ENCODE measurements around the gene VSIG10L2. TPM values are rescaled to one million over a fixed set of nuclear protein-coding genes. Genes with fewer than 3 reads are reported as not detected.
"Not testable (repeated sequence)": the region's sequence is repeated elsewhere in the genome, so short reads cannot be mapped to it uniquely, and the experiment has no call there.

Gene VSIG10L2
- total RNA-seq, 1 donor from 2014 or later, result not detected

DNA sequence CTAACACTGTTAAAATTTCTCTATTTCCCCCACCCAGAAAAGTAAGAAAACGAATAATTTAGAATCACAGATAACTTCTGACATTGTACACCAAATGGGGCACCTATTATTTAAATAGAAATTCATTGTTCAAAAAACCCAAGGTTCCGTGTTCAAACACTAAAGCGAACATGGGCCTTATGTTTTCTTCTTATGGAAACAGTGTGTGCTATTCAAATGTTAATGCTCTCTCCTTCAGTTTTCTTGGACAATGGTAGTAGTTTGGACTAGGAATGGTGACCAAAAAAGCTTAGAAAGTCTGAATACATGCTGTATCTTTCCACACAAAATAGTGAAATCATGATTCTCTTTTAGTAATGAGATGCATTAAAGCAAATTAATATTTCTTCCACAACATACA, 33.7 kb downstream of the VSIG10L2 start:
- Mint-ChIP-seq H3K4me1 (ENCODE audit: unreplicated experiment) (peaks cover 9% of the 10 kb centered on the region), H3K27me3 (ENCODE audit: unreplicated experiment) (no peaks in the 10 kb centered on the region), H3K4me3 (ENCODE audit: unreplicated experiment) (no peak overlapping the region), H3K27ac (ENCODE audit: unreplicated experiment) (no peak overlapping the region), H3K36me3 (ENCODE audit: low read depth, unreplicated experiment) (peaks cover 12% of the 10 kb centered on the region), H3K9me3 (ENCODE audit: unreplicated experiment) (no peaks in the 10 kb centered on the region)
- DNase-seq (ENCODE audit: low spot score), result no peak
- TF ChIP-seq, protein P1, sequence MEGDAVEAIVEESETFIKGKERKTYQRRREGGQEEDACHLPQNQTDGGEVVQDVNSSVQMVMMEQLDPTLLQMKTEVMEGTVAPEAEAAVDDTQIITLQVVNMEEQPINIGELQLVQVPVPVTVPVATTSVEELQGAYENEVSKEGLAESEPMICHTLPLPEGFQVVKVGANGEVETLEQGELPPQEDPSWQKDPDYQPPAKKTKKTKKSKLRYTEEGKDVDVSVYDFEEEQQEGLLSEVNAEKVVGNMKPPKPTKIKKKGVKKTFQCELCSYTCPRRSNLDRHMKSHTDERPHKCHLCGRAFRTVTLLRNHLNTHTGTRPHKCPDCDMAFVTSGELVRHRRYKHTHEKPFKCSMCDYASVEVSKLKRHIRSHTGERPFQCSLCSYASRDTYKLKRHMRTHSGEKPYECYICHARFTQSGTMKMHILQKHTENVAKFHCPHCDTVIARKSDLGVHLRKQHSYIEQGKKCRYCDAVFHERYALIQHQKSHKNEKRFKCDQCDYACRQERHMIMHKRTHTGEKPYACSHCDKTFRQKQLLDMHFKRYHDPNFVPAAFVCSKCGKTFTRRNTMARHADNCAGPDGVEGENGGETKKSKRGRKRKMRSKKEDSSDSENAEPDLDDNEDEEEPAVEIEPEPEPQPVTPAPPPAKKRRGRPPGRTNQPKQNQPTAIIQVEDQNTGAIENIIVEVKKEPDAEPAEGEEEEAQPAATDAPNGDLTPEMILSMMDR (IDR thresholded peaks at IDR 0.05; ENCODE audit: unreplicated experiment), result no peak

DNA sequence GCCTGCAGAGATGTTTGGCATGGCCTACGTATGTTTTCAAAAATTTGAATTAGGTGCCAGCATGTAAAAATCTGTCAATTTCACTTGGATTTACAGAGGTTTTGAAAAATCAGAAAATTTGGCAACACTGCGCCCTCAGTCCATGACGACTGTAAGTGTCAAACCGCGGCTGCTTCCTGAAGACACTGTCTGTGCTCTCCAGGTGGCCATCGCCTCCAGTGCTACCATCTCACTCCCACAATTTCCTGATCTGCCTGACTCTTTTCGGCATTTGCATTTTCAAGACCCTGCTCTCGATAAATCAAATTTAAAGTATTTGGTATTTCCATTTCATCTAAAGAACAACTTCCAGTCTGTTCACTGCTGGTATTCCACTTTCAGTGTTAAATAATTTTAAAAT, 34.6 kb downstream of the VSIG10L2 start:
- peaks cover 9% of the 10 kb centered on the region for H3K4me1 Mint-ChIP-seq (ENCODE audit: unreplicated experiment)
- no peak for DNase-seq (ENCODE audit: low spot score)
- peaks cover 12% of the 10 kb centered on the region for H3K36me3 Mint-ChIP-seq (ENCODE audit: low read depth, unreplicated experiment)
- H3K27me3 Mint-ChIP-seq (ENCODE audit: unreplicated experiment), result no peaks in the 10 kb centered on the region
- no peak overlapping the region for H3K4me3 Mint-ChIP-seq (ENCODE audit: unreplicated experiment)
- TF ChIP-seq, protein P1 (IDR thresholded peaks at IDR 0.05; ENCODE audit: unreplicated experiment), result no peak
- H3K9me3 Mint-ChIP-seq (ENCODE audit: unreplicated experiment), result no peaks in the 10 kb centered on the region
- no peak overlapping the region for H3K27ac Mint-ChIP-seq (ENCODE audit: unreplicated experiment)

DNA sequence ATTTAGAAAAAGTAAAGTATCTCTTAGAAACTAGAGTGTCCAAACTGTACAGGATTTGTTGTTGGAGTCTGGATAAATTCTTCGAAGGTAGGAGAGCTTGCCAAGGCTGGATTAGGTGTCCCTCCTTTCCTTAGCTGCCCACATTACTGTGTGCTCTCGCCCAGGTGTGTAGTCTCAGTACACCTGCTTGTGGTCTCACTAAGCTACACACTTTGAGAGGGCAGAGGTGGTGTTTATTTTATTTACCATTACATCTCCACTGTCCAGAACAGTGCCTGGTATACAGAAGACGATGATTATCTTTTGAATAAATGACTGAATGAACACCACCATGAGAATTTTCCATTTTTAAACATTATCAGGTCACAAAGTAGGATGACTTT, 36.5 kb downstream of the VSIG10L2 start:
- no peak overlapping the region for H3K27ac Mint-ChIP-seq (ENCODE audit: unreplicated experiment)
- H3K27me3 Mint-ChIP-seq (ENCODE audit: unreplicated experiment), result no peaks in the 10 kb centered on the region
- DNase-seq (ENCODE audit: low spot score), result no peak
- no peak overlapping the region for H3K4me3 Mint-ChIP-seq (ENCODE audit: unreplicated experiment)
- peaks cover 12% of the 10 kb centered on the region for H3K36me3 Mint-ChIP-seq (ENCODE audit: low read depth, unreplicated experiment)
- TF ChIP-seq, protein P1 (IDR thresholded peaks at IDR 0.05; ENCODE audit: unreplicated experiment), result no peak
- peaks cover 9% of the 10 kb centered on the region for H3K4me1 Mint-ChIP-seq (ENCODE audit: unreplicated experiment)
- H3K9me3 Mint-ChIP-seq (ENCODE audit: unreplicated experiment), result no peaks in the 10 kb centered on the region

DNA sequence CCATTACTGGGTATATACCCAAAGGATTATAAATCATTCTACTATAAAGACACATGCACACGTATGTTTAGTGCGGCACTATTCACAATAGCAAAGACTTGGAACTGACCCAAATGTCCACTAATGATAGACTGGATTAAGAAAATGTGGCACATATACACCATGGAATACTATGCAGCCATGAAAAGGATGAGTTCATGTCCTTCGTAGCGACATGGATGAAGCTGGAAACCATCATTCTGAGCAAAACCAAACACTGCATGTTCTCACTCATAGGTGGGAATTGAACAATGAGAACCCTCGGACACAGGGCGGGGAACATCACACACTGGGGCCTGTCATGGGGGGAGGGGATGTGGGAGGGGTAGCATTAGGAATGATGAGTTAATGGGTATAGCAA, 40.1 kb downstream of the VSIG10L2 start:
- not testable (repeated sequence) for H3K9me3 Mint-ChIP-seq (ENCODE audit: unreplicated experiment); H3K4me3 Mint-ChIP-seq (ENCODE audit: unreplicated experiment); H3K4me1 Mint-ChIP-seq (ENCODE audit: unreplicated experiment); H3K27me3 Mint-ChIP-seq (ENCODE audit: unreplicated experiment); H3K27ac Mint-ChIP-seq (ENCODE audit: unreplicated experiment); H3K36me3 Mint-ChIP-seq (ENCODE audit: low read depth, unreplicated experiment); DNase-seq (ENCODE audit: low spot score)

DNA sequence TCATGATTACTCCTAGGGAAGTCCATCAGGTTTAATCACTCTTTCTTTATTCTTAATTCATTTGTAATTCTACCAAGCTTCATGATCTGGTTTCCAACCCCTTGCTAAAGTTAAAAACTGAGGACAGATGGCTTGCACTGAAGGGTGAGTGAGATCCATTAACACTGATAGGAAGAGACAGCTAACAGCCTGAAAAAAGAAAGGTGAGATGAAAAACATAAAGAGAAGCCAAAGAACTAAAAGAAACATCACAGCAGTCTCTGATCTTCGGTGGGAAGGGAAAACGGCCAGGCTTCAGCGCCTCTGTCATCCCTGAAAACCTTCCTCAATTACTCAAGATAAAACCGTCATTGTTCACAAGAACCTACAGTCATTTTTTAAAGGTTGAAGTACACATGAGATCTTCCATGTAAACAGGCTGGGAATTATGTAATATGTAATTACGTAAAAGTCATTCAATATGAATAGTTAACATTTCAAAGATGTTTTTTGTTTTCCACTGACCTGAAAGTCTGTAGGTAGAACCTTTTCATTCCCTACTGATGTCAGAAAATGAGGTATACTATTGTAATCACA, 41.3 kb downstream of the VSIG10L2 start:
- Mint-ChIP-seq H3K27ac (ENCODE audit: unreplicated experiment) (no peak overlapping the region), H3K36me3 (ENCODE audit: low read depth, unreplicated experiment) (peaks cover 5% of the 10 kb centered on the region), H3K4me3 (ENCODE audit: unreplicated experiment) (no peak overlapping the region), H3K9me3 (ENCODE audit: unreplicated experiment) (no peaks in the 10 kb centered on the region), H3K27me3 (ENCODE audit: unreplicated experiment) (no peaks in the 10 kb centered on the region), H3K4me1 (ENCODE audit: unreplicated experiment) (peaks cover 6% of the 10 kb centered on the region)
- no peak for DNase-seq (ENCODE audit: low spot score)
- TF ChIP-seq, protein P1 (IDR thresholded peaks at IDR 0.05; ENCODE audit: unreplicated experiment), result no peak

Data from endothelial cell (in vitro differentiated cells).